AG09319 (cell line): Measurements from ENCODE around the gene CXCL3.

ENCODE experiments used
- DNase-seq: peaks from one replicate; pipeline ENCODE4 v3.0.0-alpha.2; 2010; ENCODE audit warnings: low read depth; ENCODE audit errors: extremely low read depth
- TF ChIP-seq, protein P1 (sequence below): IDR thresholded peaks from 2 replicates; pipeline ENCODE4 v1.5.1; 2011; ENCODE audit warnings: low read depth, mild to moderate bottlenecking, inconsistent platforms, low read length, moderate library complexity

The CXCL3 gene

DNA sequence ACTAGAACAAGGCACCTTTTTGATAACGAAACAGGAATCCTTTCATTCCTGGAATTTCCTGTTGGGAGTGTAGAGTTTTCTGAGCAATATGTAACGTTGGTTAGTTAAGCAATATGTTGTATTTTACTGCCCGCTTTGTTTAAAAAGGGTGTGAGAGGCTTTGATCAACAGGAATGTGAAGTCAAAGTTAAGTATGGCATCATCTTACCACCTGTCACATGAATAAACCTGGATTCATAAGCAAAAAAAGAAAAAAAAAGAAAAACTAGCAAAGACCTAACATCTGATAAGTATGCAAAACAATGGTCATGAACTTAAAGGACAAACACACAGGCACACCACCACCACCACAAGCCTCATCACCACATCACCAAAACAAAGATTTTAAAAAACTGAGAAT is 33.0 kb downstream of the CXCL3 start:
- TF ChIP-seq, protein P1, sequence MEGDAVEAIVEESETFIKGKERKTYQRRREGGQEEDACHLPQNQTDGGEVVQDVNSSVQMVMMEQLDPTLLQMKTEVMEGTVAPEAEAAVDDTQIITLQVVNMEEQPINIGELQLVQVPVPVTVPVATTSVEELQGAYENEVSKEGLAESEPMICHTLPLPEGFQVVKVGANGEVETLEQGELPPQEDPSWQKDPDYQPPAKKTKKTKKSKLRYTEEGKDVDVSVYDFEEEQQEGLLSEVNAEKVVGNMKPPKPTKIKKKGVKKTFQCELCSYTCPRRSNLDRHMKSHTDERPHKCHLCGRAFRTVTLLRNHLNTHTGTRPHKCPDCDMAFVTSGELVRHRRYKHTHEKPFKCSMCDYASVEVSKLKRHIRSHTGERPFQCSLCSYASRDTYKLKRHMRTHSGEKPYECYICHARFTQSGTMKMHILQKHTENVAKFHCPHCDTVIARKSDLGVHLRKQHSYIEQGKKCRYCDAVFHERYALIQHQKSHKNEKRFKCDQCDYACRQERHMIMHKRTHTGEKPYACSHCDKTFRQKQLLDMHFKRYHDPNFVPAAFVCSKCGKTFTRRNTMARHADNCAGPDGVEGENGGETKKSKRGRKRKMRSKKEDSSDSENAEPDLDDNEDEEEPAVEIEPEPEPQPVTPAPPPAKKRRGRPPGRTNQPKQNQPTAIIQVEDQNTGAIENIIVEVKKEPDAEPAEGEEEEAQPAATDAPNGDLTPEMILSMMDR, result no peak
- DNase-seq, result no peak

DNA sequence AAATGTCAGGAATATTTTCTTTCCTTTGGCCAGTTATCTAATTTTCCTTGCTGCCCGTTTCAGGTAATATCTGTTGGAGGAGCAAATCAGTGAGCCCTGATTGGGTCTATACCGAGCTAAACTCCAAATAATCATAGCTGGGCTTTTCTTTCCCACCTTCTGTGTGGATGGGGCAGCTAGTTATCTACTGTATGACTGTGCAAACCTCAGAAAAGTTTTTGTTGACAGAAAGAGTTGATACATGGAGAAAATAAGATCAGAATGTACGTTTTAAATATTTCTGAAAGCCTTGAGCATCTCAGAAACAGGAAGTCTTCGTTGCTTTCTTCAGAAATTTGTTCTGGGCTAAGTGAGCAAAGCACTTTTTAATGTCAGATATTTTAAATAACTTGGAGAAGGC is 33.8 kb downstream of the CXCL3 start:
- DNase-seq, result no peak
- TF ChIP-seq, protein P1, result no peak

- TF ChIP-seq, protein P1, result no peak
- no peak for DNase-seq
Observed at GRCh38 chr4:74000301-74000700, 38.2 kb downstream of the CXCL3 start.

DNA sequence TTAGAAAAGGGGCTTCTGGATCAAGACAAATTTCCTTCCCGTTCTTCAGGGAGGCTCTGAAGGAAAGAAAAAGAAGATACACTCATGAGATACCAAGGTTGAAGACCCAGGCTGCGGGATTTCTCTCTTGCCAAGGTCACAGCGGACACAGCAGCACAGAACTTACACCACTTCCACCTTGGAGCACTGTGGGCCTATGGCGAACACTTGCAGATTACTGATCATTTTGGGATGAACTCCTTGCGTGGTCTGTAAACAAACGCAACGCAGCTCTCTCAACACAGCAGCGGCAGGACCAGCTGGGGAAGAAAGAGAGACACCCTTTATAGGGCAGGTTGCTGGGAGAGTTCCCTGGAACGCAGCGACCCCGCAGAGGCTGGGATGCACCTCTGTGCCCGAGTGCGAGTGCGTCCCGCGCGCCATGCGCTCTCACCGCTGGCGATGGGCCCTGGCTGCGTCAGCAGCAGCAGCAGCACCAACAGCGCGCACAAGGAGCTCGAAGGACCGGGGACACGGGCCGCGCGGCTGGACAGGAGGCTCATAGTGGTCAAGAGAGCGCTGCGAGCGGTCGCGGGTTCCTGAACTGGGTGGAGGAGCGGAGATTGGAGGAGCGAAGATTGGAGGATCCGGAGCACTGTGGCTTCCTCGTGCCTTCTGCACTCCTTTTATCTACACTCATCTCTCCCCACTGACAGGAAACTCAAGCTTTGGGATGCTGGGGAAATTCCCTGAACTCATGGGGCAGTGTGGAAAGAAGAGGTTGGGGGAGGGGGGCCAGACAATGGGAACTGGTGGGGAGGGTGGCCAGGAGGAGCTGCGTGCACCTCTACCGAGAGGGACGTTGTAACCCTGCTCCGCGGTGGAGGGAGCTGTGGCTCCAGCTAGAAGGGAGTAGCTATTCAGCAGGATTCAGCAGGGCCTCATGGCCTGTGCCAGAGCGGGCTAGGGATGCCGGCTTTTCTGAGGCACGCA is 40.2 kb downstream of the CXCL3 start, which contains the start of gene CXCL5:
CXCL5 (minus strand) TSS at position 638 of the 972 bp plus-strand sequence; CDS start at position 542, 96 bp downstream.
- no peak for DNase-seq
- TF ChIP-seq, protein P1, result no peak; the same call in 1 of the 2 replicates

- DNase-seq, result no peak
- TF ChIP-seq, protein P1, result no peak
Observed at GRCh38 chr4:73992050-73992449, 46.4 kb downstream of the CXCL3 start.

DNA sequence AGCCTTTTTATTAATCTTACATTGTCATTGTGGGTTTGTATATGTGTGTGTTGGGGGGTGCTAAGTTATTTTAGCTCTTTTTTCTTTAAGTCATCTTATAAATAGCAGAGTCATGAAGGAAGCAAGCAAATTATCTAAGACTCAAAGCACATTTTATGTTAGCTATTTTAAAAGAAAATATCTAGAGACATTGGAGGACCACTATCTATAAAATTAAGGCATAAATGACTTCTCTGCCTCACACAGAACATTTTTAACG is 46.8 kb downstream of the CXCL3 start:
- DNase-seq, result no peak

More for the DNA sequence above, 46.8 kb downstream of the CXCL3 start:
- TF ChIP-seq, protein P1, result no peak
